BLaER1 treated with 17β-estradiol and CSF1 and Interleukin-3, amounts not matched to agents 10 nM and 100 nM (cell line): ENCODE results near the gene NFKBIZ.
A peak's percentile ranks its signal among the peaks of the same experiment; 100 is the strongest.

Experiments used
- H3K27ac ChIP-seq, 11 experiments: shearing (Covaris generic); formaldehyde crosslinking; 2 replicates each; pipeline ENCODE4 v1.8.1; 2022
- H3K27me3 ChIP-seq, 11 experiments: shearing (Covaris generic); formaldehyde crosslinking; 2 replicates each; pipeline ENCODE4 v1.8.1; 2022
- H3K36me3 ChIP-seq, 11 experiments: shearing (Covaris generic); formaldehyde crosslinking; 2 replicates each; pipeline ENCODE4 v1.8.1; 2022
- H3K4me1 ChIP-seq, 10 experiments: shearing (Covaris generic); formaldehyde crosslinking; 2 replicates each; pipeline ENCODE4 v1.8.1; 2022
- H3K4me2 ChIP-seq, 11 experiments: shearing (Covaris generic); formaldehyde crosslinking; 2 replicates each; pipeline ENCODE4 v1.8.1; 2022
- H3K4me3 ChIP-seq, 10 experiments: shearing (Covaris generic); formaldehyde crosslinking; 2 replicates each; pipeline ENCODE4 v1.8.1; 2022
- H3K9ac ChIP-seq, 11 experiments: shearing (Covaris generic); formaldehyde crosslinking; 2 replicates each; pipeline ENCODE4 v1.8.1; 2022
- H3K9me3 ChIP-seq, 11 experiments: shearing (Covaris generic); formaldehyde crosslinking; replicated peaks in 1 of 11; 2 replicates each; pipeline ENCODE4 v1.8.1; 2022
- H4K20me1 ChIP-seq, 11 experiments: shearing (Covaris generic); formaldehyde crosslinking; 2 replicates each; pipeline ENCODE4 v1.8.1; 2022
- Cebpa-rat ChIP-seq, 11 experiments: shearing (Covaris generic); IDR thresholded peaks; 2 replicates each; pipeline ENCODE4 v1.8.1; 2022

The NFKBIZ gene

GRCh38 chr3:101810022-101810418 is 39.3 kb upstream of the NFKBIZ start:
- peak overlapping the region in 10 of 11 experiments; percentile 5 to 79 (median 56); a peak in 18 of 22 replicates for H3K27ac ChIP-seq
- no peak for TF ChIP-seq Cebpa-rat (IDR thresholded peaks at IDR 0.05)
- peak overlapping the region in 10 of 11 experiments; percentile 5 to 54 (median 24); a peak in 15 of 22 replicates for H3K4me2 ChIP-seq
- peaks cover 9 to 43% (median 17%) of the 10 kb centered on the region in 10 experiments; a peak in 17 of 20 replicates for H3K4me1 ChIP-seq
- no peaks in the 10 kb centered on the region for H3K27me3 ChIP-seq
- H4K20me1 ChIP-seq, result no peaks in the 10 kb centered on the region
- no peaks in the 10 kb centered on the region for H3K9me3 ChIP-seq
- H3K9ac ChIP-seq, result peak overlapping the region in 4 of 11 experiments; percentile 0 to 59 (median 19); a peak in 5 of 22 replicates
- no peak overlapping the region for H3K4me3 ChIP-seq
- H3K36me3 ChIP-seq, result peaks cover 0 to 17% (median 6%) of the 10 kb centered on the region in 11 experiments; a peak in 8 of 22 replicates

GRCh38 chr3:101811875-101812274 is 37.4 kb upstream of the NFKBIZ start:
- H3K9ac ChIP-seq, result no peak overlapping the region
- peaks cover 0 to 13% (median 7%) of the 10 kb centered on the region in 11 experiments; a peak in 12 of 22 replicates for H3K36me3 ChIP-seq
- no peaks in the 10 kb centered on the region for H3K9me3 ChIP-seq
- no peak for TF ChIP-seq Cebpa-rat (IDR thresholded peaks at IDR 0.05)
- H3K27me3 ChIP-seq, result no peaks in the 10 kb centered on the region
- H4K20me1 ChIP-seq, result no peaks in the 10 kb centered on the region
- no peak overlapping the region for H3K27ac ChIP-seq
- no peak overlapping the region for H3K4me3 ChIP-seq
- H3K4me2 ChIP-seq, result no peak overlapping the region
- H3K4me1 ChIP-seq, result peaks cover 9 to 51% (median 17%) of the 10 kb centered on the region in 10 experiments; a peak in 17 of 20 replicates

GRCh38 chr3:101812895-101813294 is 36.4 kb upstream of the NFKBIZ start:
- Histone ChIP-seq H4K20me1 (no peaks in the 10 kb centered on the region), H3K36me3 (peaks cover 0 to 18% (median 10%) of the 10 kb centered on the region in 11 experiments; a peak in 15 of 22 replicates), H3K9ac (0 out of 22 replicates have a peak overlapping the region, but pooled peaks of 1 of the 11 experiments have one; percentile 34), H3K4me2 (peak overlapping the region in 1 of 11 experiments; percentile 37; a peak in 1 of 22 replicates), H3K27me3 (no peaks in the 10 kb centered on the region), H3K4me3 (no peak overlapping the region), H3K4me1 (peaks cover 9 to 59% (median 18%) of the 10 kb centered on the region in 10 experiments; a peak in 17 of 20 replicates), H3K27ac (no peak overlapping the region), H3K9me3 (no peaks in the 10 kb centered on the region)
- no peak for TF ChIP-seq Cebpa-rat (IDR thresholded peaks at IDR 0.05)

GRCh38 chr3:101813817-101814440 is 35.4 kb upstream of the NFKBIZ start:
- Histone ChIP-seq H3K27ac (peak overlapping the region in 1 of 11 experiments; percentile 17; a peak in 1 of 22 replicates), H3K9me3 (no peaks in the 10 kb centered on the region), H3K4me2 (peak overlapping the region in 4 of 11 experiments; percentile 7 to 67 (median 36); a peak in 7 of 22 replicates), H3K27me3 (no peaks in the 10 kb centered on the region), H3K36me3 (peaks cover 0 to 20% (median 10%) of the 10 kb centered on the region in 11 experiments; a peak in 15 of 22 replicates), H3K4me3 (no peak overlapping the region), H3K4me1 (peaks cover 9 to 69% (median 21%) of the 10 kb centered on the region in 10 experiments; a peak in 17 of 20 replicates), H4K20me1 (no peaks in the 10 kb centered on the region), H3K9ac (peak overlapping the region in 2 of 11 experiments; percentile 23 to 50; a peak in 1 of 22 replicates)
- TF ChIP-seq Cebpa-rat (IDR thresholded peaks at IDR 0.05), result no peak

- Histone ChIP-seq H3K9me3 (no peaks in the 10 kb centered on the region), H3K27ac (peak overlapping the region in 3 of 11 experiments; percentile 17 to 43 (median 20); a peak in 3 of 22 replicates), H3K9ac (peak overlapping the region in 3 of 11 experiments; percentile 23 to 50 (median 28); a peak in 3 of 22 replicates)
Observed at GRCh38 chr3:101814835-101815234, 34.5 kb upstream of the NFKBIZ start.

GRCh38 chr3:101816215-101817149 is 32.8 kb upstream of the NFKBIZ start:
- TF ChIP-seq Cebpa-rat (IDR thresholded peaks at IDR 0.05), result no peak
- no peak overlapping the region for H3K4me3 ChIP-seq
- H3K9ac ChIP-seq, result no peak overlapping the region
- H4K20me1 ChIP-seq, result no peaks in the 10 kb centered on the region
- peaks cover 0 to 4% (median 3%) of the 10 kb centered on the region in 11 experiments; a peak in 6 of 22 replicates for H3K9me3 ChIP-seq
- 0 out of 22 replicates have a peak overlapping the region, but pooled peaks of 1 of the 11 experiments have one; percentile 67 for H3K4me2 ChIP-seq
- H3K27ac ChIP-seq, result no peak overlapping the region
- peaks cover 0 to 64% (median 10%) of the 10 kb centered on the region in 10 experiments; a peak in 11 of 20 replicates for H3K4me1 ChIP-seq
- no peaks in the 10 kb centered on the region for H3K27me3 ChIP-seq
- H3K36me3 ChIP-seq, result peaks cover 3 to 29% (median 16%) of the 10 kb centered on the region in 11 experiments

More at GRCh38 chr3:101814835-101815234, 34.5 kb upstream of the NFKBIZ start:
- Histone ChIP-seq H3K36me3 (peaks cover 0 to 23% (median 10%) of the 10 kb centered on the region in 11 experiments; a peak in 15 of 22 replicates), H3K27me3 (no peaks in the 10 kb centered on the region), H3K4me2 (peak overlapping the region in 4 of 11 experiments; percentile 7 to 67 (median 36); a peak in 7 of 22 replicates), H3K4me3 (no peak overlapping the region), H3K4me1 (peaks cover 2 to 69% (median 15%) of the 10 kb centered on the region in 10 experiments; a peak in 17 of 20 replicates), H4K20me1 (no peaks in the 10 kb centered on the region)
- TF ChIP-seq Cebpa-rat (IDR thresholded peaks at IDR 0.05), result no peak

- Histone ChIP-seq H3K9me3 (peaks cover 0 to 8% (median 4%) of the 10 kb centered on the region in 11 experiments; a peak in 6 of 22 replicates), H3K4me1 (peaks cover 0 to 60% (median 7%) of the 10 kb centered on the region in 10 experiments; a peak in 9 of 20 replicates), H3K9ac (peak overlapping the region in 1 of 11 experiments; percentile 32; a peak in 1 of 22 replicates), H3K27me3 (no peaks in the 10 kb centered on the region), H3K4me3 (no peak overlapping the region), H3K4me2 (peak overlapping the region in 5 of 11 experiments; percentile 26 to 50 (median 42); a peak in 7 of 22 replicates), H3K36me3 (peaks cover 10 to 38% (median 24%) of the 10 kb centered on the region in 11 experiments), H4K20me1 (no peaks in the 10 kb centered on the region), H3K27ac (peak overlapping the region in 3 of 11 experiments; percentile 27 to 45 (median 38); a peak in 3 of 22 replicates)
- TF ChIP-seq Cebpa-rat (IDR thresholded peaks at IDR 0.05), result no peak
Observed at GRCh38 chr3:101817992-101818391, 31.3 kb upstream of the NFKBIZ start.

GRCh38 chr3:101819649-101820206 is 29.6 kb upstream of the NFKBIZ start:
- H4K20me1 ChIP-seq, result no peaks in the 10 kb centered on the region
- H3K9ac ChIP-seq, result no peak overlapping the region
- peaks cover 10 to 53% (median 25%) of the 10 kb centered on the region in 11 experiments for H3K36me3 ChIP-seq
- peak overlapping the region in 3 of 11 experiments; percentile 14 to 29 (median 27); a peak in 2 of 22 replicates for H3K4me2 ChIP-seq
- no peak overlapping the region for H3K4me3 ChIP-seq
- no peak overlapping the region for H3K27ac ChIP-seq
- no peaks in the 10 kb centered on the region for H3K27me3 ChIP-seq
- H3K9me3 ChIP-seq, result peaks cover 0 to 8% (median 4%) of the 10 kb centered on the region in 11 experiments; a peak in 6 of 22 replicates
- H3K4me1 ChIP-seq, result peaks cover 0 to 47% (median 10%) of the 10 kb centered on the region in 10 experiments; a peak in 13 of 20 replicates
- TF ChIP-seq Cebpa-rat (IDR thresholded peaks at IDR 0.05), result no peak
